K562 (cell line): ENCODE measurements around the gene DIP2C. TPM values are rescaled to one million over a fixed set of nuclear protein-coding genes. Genes with fewer than 3 reads are reported as not detected.

Experiments
- ATAC-seq: fragments of 200-7000 bp; cut with Tn5 transposase; 3 replicates; pipeline ENCODE4 v1.9.1; 2020; ENCODE audit warnings: moderate library complexity
- BruUV-seq: library from RNA; stranded (reverse); fragments of 400-500 nt; replicated peaks from 2 replicates; lab custom pipeline; 2021; lab: Mats Ljungman, UMichigan
- CTCF ChIA-PET: fragments of 300-600 bp; formaldehyde crosslinking; extraction: SDS; loops from one replicate; lab custom pipeline; 2021; ENCODE audit warnings: low intra/inter-chr PET ratio; lab: Yijun Ruan, JAX
- POLR2A ChIA-PET: fragments of 300-600, 350-650 bp; sonication (Branson Sonifier 250); formaldehyde crosslinking; extraction: SDS; loops from one replicate; lab custom pipeline; 2021; ENCODE audit warnings: antibody characterized with exemption, inconsistent platforms; lab: Yijun Ruan, JAX
- DNase-seq, 4 experiments: peaks; one replicate each; pipeline versions ENCODE4 v3.0.0 to v3.0.0-alpha.2; 2011 to 2018; ENCODE audit warnings: low spot score in 3 of 4, mixed read lengths in 3 of 4; ENCODE audit errors: extremely low read depth in 1 of 4
- FAIRE-seq: peaks from 2 replicates; lab custom pipeline; 2011; peaks lifted over from hg19 to GRCh38; lab: Jason Lieb, UNC
- H2AFZ ChIP-seq: 2 replicates; pipeline ENCODE4 v1.6.0; 2011; ENCODE audit warnings: low read depth, low read length, control low read depth, inconsistent platforms
- H3K27ac ChIP-seq: fragments of 200-600 bp; 3 replicates; pipeline ENCODE4 v1.8.0; 2011; ENCODE audit warnings: low read depth, mild to moderate bottlenecking, control low read depth, inconsistent platforms, low read length, moderate library complexity, mixed read lengths; ENCODE audit errors: extremely low read depth
- H3K27me3 ChIP-seq, 2 experiments: fragments of 300-600 bp in 1 of 2; 2 replicates in 1 of 2; 3 replicates in 1 of 2; pipeline versions ENCODE4 v1.6.0 to v1.8.0; 2011; ENCODE audit warnings: inconsistent platforms in 2 of 2, low read length in 2 of 2, mild to moderate bottlenecking in 1 of 2, mixed read lengths in 1 of 2, moderate library complexity in 1 of 2; ENCODE audit not compliant: control insufficient read depth in 2 of 2, insufficient read depth in 2 of 2
- H3K36me3 ChIP-seq: fragments of 300-600 bp; 3 replicates; pipeline ENCODE4 v1.8.0; 2011; ENCODE audit warnings: mild to moderate bottlenecking, low read length, inconsistent platforms; ENCODE audit not compliant: control insufficient read depth, insufficient read depth
- H3K4me1 ChIP-seq, 2 experiments: fragments of 200-600 bp in 1 of 2; replicated peaks in 1 of 2; 2 replicates in 1 of 2; 3 replicates in 1 of 2; pipeline versions ENCODE4 v1.5.1 to v1.8.0; 2011; ENCODE audit warnings: inconsistent platforms in 2 of 2, low read length in 2 of 2, mild to moderate bottlenecking in 1 of 2, mixed read lengths in 1 of 2, moderate library complexity in 1 of 2; ENCODE audit not compliant: control insufficient read depth in 2 of 2, insufficient read depth in 2 of 2
- H3K4me2 ChIP-seq: 2 replicates; pipeline ENCODE4 v1.6.1; 2011; ENCODE audit warnings: low read length, control low read depth, inconsistent platforms, mixed read lengths; ENCODE audit not compliant: insufficient read depth
- H3K4me3 ChIP-seq: fragments of 200-600 bp; sonication (generic), shearing (Covaris generic); 2 replicates; pipeline ENCODE4 v1.5.1; 2016; ENCODE audit warnings: control low read depth, inconsistent platforms
- H3K79me2 ChIP-seq: fragments of 200-600 bp; 3 replicates; pipeline ENCODE4 v1.8.0; 2011; ENCODE audit warnings: low read length, inconsistent platforms; ENCODE audit not compliant: control insufficient read depth, insufficient read depth
- H3K9ac ChIP-seq, 2 experiments: 2 replicates each; pipeline versions ENCODE4 v1.6.0 to v1.6.1; 2011; ENCODE audit warnings: low read depth in 2 of 2, low read length in 2 of 2, control low read depth in 1 of 2, inconsistent platforms in 1 of 2, mild to moderate bottlenecking in 1 of 2, mixed read lengths in 1 of 2; ENCODE audit not compliant: insufficient read depth in 1 of 2
- H3K9me1 ChIP-seq: one replicate; pipeline ENCODE4 v1.6.0; 2011; ENCODE audit warnings: inconsistent platforms, mild to moderate bottlenecking, low read length, moderate library complexity; ENCODE audit not compliant: control insufficient read depth, insufficient read depth
- H3K9me3 ChIP-seq: replicated peaks from 2 replicates; pipeline ENCODE4 v1.5.1; 2011; ENCODE audit warnings: low read depth, low read length, inconsistent platforms; ENCODE audit not compliant: control insufficient read depth, insufficient read depth
- H4K20me1 ChIP-seq: replicated peaks from 2 replicates; pipeline ENCODE4 v1.6.1; 2011; ENCODE audit warnings: low read length, inconsistent platforms, mixed read lengths; ENCODE audit not compliant: control insufficient read depth, insufficient read depth
- BRF2 ChIP-seq: IDR thresholded peaks from 3 replicates; pipeline ENCODE4 v1.6.1; 2011; ENCODE audit warnings: borderline replicate concordance, mild to moderate bottlenecking; ENCODE audit not compliant: insufficient read length, insufficient read depth
- FOXJ3 ChIP-seq: sonication (generic); formaldehyde crosslinking; IDR thresholded peaks from 2 replicates; pipeline ENCODE4 v1.4.0; 2020; ENCODE audit warnings: mild to moderate bottlenecking, missing genetic modification reagents
- MIER1 ChIP-seq: fragments of 450-650 bp; IDR thresholded peaks from 2 replicates; pipeline ENCODE4 v1.6.1; 2016; ENCODE audit warnings: antibody characterized with exemption, mild to moderate bottlenecking, low read depth
- PYGO2 ChIP-seq: fragments of 450-650 bp; IDR thresholded peaks from 2 replicates; pipeline ENCODE4 v1.6.1; 2016; ENCODE audit warnings: mild to moderate bottlenecking, missing genetic modification characterization, moderate library complexity, missing compliant biosample characterization
- RBM15 ChIP-seq: fragments of 200-400 bp; formaldehyde crosslinking; IDR thresholded peaks from 2 replicates; pipeline ENCODE4 v1.6.1; 2018; ENCODE audit warnings: mild to moderate bottlenecking, low read length, moderate library complexity; ENCODE audit not compliant: insufficient read depth
- ZNF124 ChIP-seq: sonication (generic); formaldehyde crosslinking; IDR thresholded peaks from 2 replicates; pipeline ENCODE4 v1.8.1; 2022; ENCODE audit warnings: missing genetic modification reagents
- ZNF707 ChIP-seq: fragments of 250-450 bp; sonication (Bioruptor Pico); conservative IDR thresholded peaks from 2 replicates; pipeline ENCODE4 v1.8.0; 2022; ENCODE audit warnings: inconsistent platforms, mild to moderate bottlenecking, moderate library complexity
- WGBS: fragments of 100-300 bp; shearing (Covaris generic); methylation state at CpG from one replicate; pipeline ENCODE4 v1.1.6; 2016; ENCODE audit warnings: low coverage, mixed read lengths; ENCODE audit not compliant: insufficient coverage; ENCODE audit errors: missing lambda C conversion rate; 5-methylcytosine and 5-hydroxymethylcytosine counted together
- in situ Hi-C: fragments of 300-500 bp; cut with MboI; formaldehyde crosslinking; loops from 4 replicates; pipeline ENCODE4 v1.15.0; 2018; ENCODE audit warnings: inconsistent platforms, mixed read lengths
- intact Hi-C: fragments of 100-400 bp; cut with micrococcal nuclease; formaldehyde crosslinking; loops from 2 replicates; pipeline ENCODE4 v1.14.2; 2022
- polyA plus RNA-seq, 8 experiments: library from polyadenylated mRNA; depleted of rRNA in 4 of 8; stranded (reverse) in 5 of 8; unstranded in 3 of 8; fragments of >200 nt; fragmentation: Nextera tagmentation in 2 of 8; fragmentation: Illumina TruSeq in 1 of 8; extraction: Ambion mirVana in 2 of 8; extraction: Trizol in 1 of 8; gene quantifications; 2 replicates each; pipeline versions ENCODE4 v1.2.1 to v1.2.3, GENCODE V29; 2011 to 2014; ENCODE audit warnings: inconsistent platforms in 1 of 8, missing spikeins in 1 of 8
- total RNA-seq, 7 experiments: library from RNA; depleted of rRNA in 6 of 7; stranded (reverse); fragments of >200 nt in 6 of 7; fragmentation: Illumina TruSeq in 2 of 7; extraction: Trizol in 2 of 7; gene quantifications; 2 replicates each; pipeline versions ENCODE4 v1.2.1 to v1.2.3, GENCODE V29; 2011 to 2021; ENCODE audit warnings: low replicate concordance in 1 of 7
- TF ChIP-seq, protein P1 (sequence below): fragments of 250-450 bp; sonication (Bioruptor Pico); IDR thresholded peaks from 2 replicates; pipeline ENCODE4 v1.4.0; 2020
- TF ChIP-seq, protein P2 (sequence below), 2 experiments: fragments of 450-650 bp; IDR thresholded peaks; 2 replicates each; pipeline ENCODE4 v1.6.1; 2016; ENCODE audit warnings: mild to moderate bottlenecking in 2 of 2, borderline replicate concordance in 1 of 2, low read depth in 1 of 2, moderate library complexity in 1 of 2
- TF ChIP-seq, protein P3 (sequence below): fragments of 250-450 bp; sonication (Bioruptor Pico); IDR thresholded peaks from 2 replicates; pipeline ENCODE4 v1.9.0; 2021; ENCODE audit warnings: mild to moderate bottlenecking

The DIP2C gene
- total and polyA plus RNA-seq, 9 of the 15 experiments (the other 6 are each of a cell fraction or from before 2014, with no cell fraction given): 0.01 TPM; not detected in 8

GRCh38 chr10:615583-616152, 73.8 kb downstream of the DIP2C start:
- H3K9me1 ChIP-seq: no peaks in the 10 kb centered on the region
- DNase-seq (no peak), FAIRE-seq (no peak), ATAC-seq (no peak)
- no peaks in the 10 kb centered on the region for H3K79me2 ChIP-seq
- WGBS: 1% methylated on average over 13 of the region's 13 CpGs
- no peak overlapping the region for H3K4me2 ChIP-seq
- H2AFZ ChIP-seq: no peak overlapping the region
- H4K20me1 ChIP-seq: no peaks in the 10 kb centered on the region
- intact Hi-C loops: no loop called here
- no peaks in the 10 kb centered on the region for H3K36me3 ChIP-seq
- no peaks in the 10 kb centered on the region for H3K9me3 ChIP-seq
- no peak overlapping the region for H3K27ac ChIP-seq
- H3K27me3 ChIP-seq: peaks cover 42 to 76% of the 10 kb centered on the region in 2 experiments
- TF ChIP-seq, protein P1, sequence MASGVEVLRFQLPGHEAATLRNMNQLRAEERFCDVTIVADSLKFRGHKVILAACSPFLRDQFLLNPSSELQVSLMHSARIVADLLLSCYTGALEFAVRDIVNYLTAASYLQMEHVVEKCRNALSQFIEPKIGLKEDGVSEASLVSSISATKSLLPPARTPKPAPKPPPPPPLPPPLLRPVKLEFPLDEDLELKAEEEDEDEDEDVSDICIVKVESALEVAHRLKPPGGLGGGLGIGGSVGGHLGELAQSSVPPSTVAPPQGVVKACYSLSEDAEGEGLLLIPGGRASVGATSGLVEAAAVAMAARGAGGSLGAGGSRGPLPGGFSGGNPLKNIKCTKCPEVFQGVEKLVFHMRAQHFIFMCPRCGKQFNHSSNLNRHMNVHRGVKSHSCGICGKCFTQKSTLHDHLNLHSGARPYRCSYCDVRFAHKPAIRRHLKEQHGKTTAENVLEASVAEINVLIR (CRISPR knock-in tag): no peak
- TF ChIP-seq PYGO2 (tag): no peak
- TF ChIP-seq ZNF707 (CRISPR knock-in tag): no peak
- TF ChIP-seq FOXJ3 (CRISPR knock-in tag): no peak
- TF ChIP-seq, protein P2, sequence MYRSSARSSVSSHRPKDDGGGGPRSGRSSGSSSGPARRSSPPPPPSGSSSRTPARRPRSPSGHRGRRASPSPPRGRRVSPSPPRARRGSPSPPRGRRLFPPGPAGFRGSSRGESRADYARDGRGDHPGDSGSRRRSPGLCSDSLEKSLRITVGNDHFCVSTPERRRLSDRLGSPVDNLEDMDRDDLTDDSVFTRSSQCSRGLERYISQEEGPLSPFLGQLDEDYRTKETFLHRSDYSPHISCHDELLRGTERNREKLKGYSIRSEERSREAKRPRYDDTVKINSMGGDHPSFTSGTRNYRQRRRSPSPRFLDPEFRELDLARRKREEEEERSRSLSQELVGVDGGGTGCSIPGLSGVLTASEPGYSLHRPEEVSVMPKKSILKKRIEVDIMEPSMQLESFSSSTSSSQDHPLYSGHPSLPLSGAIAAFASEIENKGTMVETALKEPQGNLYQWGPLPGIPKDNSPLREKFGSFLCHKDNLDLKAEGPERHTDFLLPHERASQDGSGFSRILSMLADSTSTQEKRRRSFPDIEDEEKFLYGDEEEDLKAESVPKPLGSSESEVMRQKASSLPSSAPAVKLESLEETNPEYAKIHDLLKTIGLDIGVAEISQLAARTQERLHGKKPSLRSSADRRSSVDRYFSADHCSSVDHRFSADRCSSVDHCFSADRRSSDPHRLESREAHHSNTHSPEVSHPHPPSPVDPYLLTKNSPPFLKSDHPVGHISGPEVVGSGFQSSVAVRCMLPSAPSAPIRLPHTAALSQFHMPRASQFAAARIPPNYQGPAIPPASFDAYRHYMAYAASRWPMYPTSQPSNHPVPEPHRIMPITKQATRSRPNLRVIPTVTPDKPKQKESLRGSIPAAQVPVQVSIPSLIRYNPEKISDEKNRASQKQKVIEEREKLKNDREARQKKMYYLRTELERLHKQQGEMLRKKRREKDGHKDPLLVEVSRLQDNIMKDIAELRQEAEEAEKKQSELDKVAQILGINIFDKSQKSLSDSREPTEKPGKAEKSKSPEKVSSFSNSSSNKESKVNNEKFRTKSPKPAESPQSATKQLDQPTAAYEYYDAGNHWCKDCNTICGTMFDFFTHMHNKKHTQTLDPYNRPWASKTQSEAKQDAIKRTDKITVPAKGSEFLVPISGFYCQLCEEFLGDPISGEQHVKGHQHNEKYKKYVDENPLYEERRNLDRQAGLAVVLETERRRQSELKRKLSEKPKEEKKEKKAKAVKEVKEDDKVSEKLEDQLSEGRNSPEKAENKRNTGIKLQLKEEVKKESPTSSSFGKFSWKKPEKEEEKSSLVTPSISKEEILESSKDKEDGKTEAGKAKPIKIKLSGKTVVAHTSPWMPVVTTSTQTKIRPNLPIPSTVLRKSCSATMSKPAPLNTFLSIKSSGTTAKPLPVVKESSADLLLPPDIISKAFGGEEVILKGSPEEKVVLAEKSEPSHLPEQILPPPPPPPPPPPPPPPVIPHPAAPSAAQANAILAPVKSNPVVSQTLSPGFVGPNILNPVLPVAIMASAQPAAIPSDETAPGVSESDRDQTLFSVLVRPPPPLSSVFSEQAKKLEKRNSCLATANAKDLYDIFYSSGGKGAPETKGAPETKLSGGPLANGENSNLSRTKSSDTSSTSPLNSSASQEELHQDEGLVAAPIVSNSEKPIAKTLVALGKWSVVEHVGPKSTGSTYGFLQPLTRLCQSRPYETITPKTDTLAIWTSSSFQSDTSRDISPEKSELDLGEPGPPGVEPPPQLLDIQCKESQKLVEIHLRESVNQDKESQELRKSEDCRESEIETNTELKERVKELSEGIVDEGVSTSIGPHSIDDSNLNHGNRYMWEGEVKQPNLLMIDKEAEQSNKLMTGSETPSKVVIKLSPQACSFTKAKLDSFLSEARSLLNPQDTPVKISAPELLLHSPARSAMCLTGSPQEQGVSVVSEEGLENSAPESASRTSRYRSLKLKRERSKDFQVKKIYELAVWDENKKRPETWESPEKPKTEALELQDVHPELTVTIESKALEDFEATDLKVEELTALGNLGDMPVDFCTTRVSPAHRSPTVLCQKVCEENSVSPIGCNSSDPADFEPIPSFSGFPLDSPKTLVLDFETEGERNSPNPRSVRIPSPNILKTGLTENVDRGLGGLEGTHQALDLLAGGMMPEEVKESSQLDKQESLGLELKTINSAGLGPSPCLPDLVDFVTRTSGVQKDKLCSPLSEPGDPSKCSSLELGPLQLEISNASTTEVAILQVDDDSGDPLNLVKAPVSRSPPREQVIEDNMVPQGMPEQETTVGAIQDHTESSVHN (IDR thresholded peaks at IDR 0.05; ENCODE audit: borderline replicate concordance in 1 of 2, low read depth in 1 of 2): no peak
- TF ChIP-seq MIER1: no peak
- TF ChIP-seq, protein P3, sequence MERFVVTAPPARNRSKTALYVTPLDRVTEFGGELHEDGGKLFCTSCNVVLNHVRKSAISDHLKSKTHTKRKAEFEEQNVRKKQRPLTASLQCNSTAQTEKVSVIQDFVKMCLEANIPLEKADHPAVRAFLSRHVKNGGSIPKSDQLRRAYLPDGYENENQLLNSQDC: no peak
- TF ChIP-seq ZNF124 (CRISPR knock-in tag): no peak
- no peak for TF ChIP-seq RBM15
- TF ChIP-seq BRF2: no peak
- TF ChIP-seq, all 486 proteins: peak for 0
- no peak overlapping the region for H3K4me3 ChIP-seq
- H3K9ac ChIP-seq: no peak overlapping the region
- H3K4me1 ChIP-seq: no peaks in the 10 kb centered on the region
- ChIA-PET POLR2A (no interaction called here), CTCF (no interaction called here)
- BruUV-seq: no TSS peak
- in situ Hi-C loops: no loop called here
